Measurements from ENCODE around the gene PRAMEF14.
"Not testable (repeated sequence)": the region's sequence is repeated elsewhere in the genome, so short reads cannot be mapped to it uniquely, and the experiment has no call there.

DNA sequence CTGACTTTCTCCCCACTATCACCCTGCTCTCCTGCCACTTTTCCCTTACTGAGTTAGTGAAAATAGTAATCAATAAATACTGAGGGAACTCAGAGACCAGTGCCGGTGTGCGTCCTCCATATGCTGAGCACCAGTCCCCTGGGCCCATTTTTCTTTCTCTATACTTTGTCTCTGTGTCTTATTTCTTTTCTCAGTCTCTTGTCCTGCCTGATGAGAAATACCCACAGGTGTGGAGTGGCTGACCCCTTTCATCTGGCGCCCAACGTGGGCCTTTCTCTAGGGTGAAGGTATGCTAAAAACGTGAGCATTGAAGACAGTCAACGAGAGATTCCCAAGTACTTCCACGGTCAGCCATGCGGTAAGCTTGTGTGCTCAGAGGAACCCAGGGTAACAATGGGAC is 6.5 kb upstream of the PRAMEF14 start:
- TF ChIP-seq POLR2A (IDR thresholded peaks at IDR 0.05); POLR2AphosphoS5 (IDR thresholded peaks at IDR 0.05; ENCODE audit: insufficient read depth in 1 of 2, low read depth in 1 of 2): not testable (repeated sequence)
- TF ChIP-seq, protein P1, sequence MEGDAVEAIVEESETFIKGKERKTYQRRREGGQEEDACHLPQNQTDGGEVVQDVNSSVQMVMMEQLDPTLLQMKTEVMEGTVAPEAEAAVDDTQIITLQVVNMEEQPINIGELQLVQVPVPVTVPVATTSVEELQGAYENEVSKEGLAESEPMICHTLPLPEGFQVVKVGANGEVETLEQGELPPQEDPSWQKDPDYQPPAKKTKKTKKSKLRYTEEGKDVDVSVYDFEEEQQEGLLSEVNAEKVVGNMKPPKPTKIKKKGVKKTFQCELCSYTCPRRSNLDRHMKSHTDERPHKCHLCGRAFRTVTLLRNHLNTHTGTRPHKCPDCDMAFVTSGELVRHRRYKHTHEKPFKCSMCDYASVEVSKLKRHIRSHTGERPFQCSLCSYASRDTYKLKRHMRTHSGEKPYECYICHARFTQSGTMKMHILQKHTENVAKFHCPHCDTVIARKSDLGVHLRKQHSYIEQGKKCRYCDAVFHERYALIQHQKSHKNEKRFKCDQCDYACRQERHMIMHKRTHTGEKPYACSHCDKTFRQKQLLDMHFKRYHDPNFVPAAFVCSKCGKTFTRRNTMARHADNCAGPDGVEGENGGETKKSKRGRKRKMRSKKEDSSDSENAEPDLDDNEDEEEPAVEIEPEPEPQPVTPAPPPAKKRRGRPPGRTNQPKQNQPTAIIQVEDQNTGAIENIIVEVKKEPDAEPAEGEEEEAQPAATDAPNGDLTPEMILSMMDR (IDR thresholded peaks at IDR 0.05): not testable (repeated sequence)

Measured in vagina (tissue), 2 donors.